Liver (tissue), 9 donors: ENCODE measurements around the gene OR52H1. TPM values are rescaled to one million over a fixed set of nuclear protein-coding genes. Genes with fewer than 3 reads are reported as not detected.

Experiments used
- DNase-seq: peaks from one replicate; pipeline ENCODE4 v3.0.0-alpha.2; 2017; ENCODE audit warnings: low spot score
- H3K27ac ChIP-seq, 2 donors: one replicate each; pipeline ENCODE4 v1.7.0; 2013; ENCODE audit warnings: inconsistent platforms in 2 of 2, low read length in 2 of 2, control low read depth in 1 of 2, low read depth in 1 of 2, mild to moderate bottlenecking in 1 of 2
- H3K27me3 ChIP-seq, 4 donors: one replicate each; pipeline versions ENCODE4 v1.6.1 to v1.7.0; 2013; ENCODE audit warnings: low read length in 3 of 4, inconsistent platforms in 1 of 4, mild to moderate bottlenecking in 1 of 4, moderate library complexity in 1 of 4; ENCODE audit not compliant: control insufficient read depth in 4 of 4, insufficient read depth in 4 of 4
- H3K36me3 ChIP-seq, 4 donors: one replicate each; pipeline versions ENCODE4 v1.6.1 to v1.7.0; 2013; ENCODE audit warnings: low read length in 3 of 4, mild to moderate bottlenecking in 3 of 4, low read depth in 1 of 4, moderate library complexity in 1 of 4; ENCODE audit not compliant: control insufficient read depth in 4 of 4, insufficient read depth in 3 of 4
- H3K4me1 ChIP-seq, 4 donors: one replicate each; pipeline versions ENCODE4 v1.6.1 to v1.7.0; 2013; ENCODE audit warnings: low read length in 3 of 4, mild to moderate bottlenecking in 3 of 4, moderate library complexity in 1 of 4; ENCODE audit not compliant: control insufficient read depth in 4 of 4, insufficient read depth in 4 of 4
- H3K4me3 ChIP-seq, 3 donors: one replicate each; pipeline versions ENCODE4 v1.6.1 to v1.7.0; 2013; ENCODE audit warnings: low read length in 3 of 3, control low read depth in 1 of 3, low read depth in 1 of 3, mild to moderate bottlenecking in 1 of 3
- H3K9ac ChIP-seq, 2 donors: one replicate each; pipeline ENCODE4 v1.7.0; 2013; ENCODE audit warnings: low read length in 2 of 2, mild to moderate bottlenecking in 2 of 2, moderate library complexity in 2 of 2, control low read depth in 1 of 2, low read depth in 1 of 2
- H3K9me3 ChIP-seq, 4 donors: one replicate each; pipeline versions ENCODE4 v1.6.1 to v1.7.0; 2013; ENCODE audit warnings: low read length in 3 of 4; ENCODE audit not compliant: control insufficient read depth in 4 of 4
- EGR1 ChIP-seq, 2 donors: IDR thresholded peaks; 2 replicates each; pipeline ENCODE4 v1.6.1; 2016 to 2018; ENCODE audit warnings: antibody characterized with exemption in 2 of 2, low read depth in 2 of 2
- FOXA1 ChIP-seq: IDR thresholded peaks from 2 replicates; pipeline ENCODE4 v1.6.1; 2016; ENCODE audit warnings: antibody characterized with exemption
- FOXA2 ChIP-seq: IDR thresholded peaks from 2 replicates; pipeline ENCODE4 v1.6.1; 2016; ENCODE audit warnings: antibody characterized with exemption
- GABPA ChIP-seq, 2 donors: IDR thresholded peaks in 1 of 2; conservative IDR thresholded peaks in 1 of 2; 2 replicates each; pipeline ENCODE4 v1.6.1; 2016; ENCODE audit warnings: antibody characterized with exemption in 2 of 2, mild to moderate bottlenecking in 1 of 2, moderate library complexity in 1 of 2
- HNF4A ChIP-seq, 2 donors: conservative IDR thresholded peaks; 2 replicates each; pipeline ENCODE4 v1.6.1; 2016; ENCODE audit warnings: antibody characterized with exemption in 2 of 2, mild to moderate bottlenecking in 2 of 2
- HNF4G ChIP-seq: IDR thresholded peaks from 2 replicates; pipeline ENCODE4 v1.6.1; 2016; ENCODE audit warnings: antibody characterized with exemption
- JUND ChIP-seq, 2 donors: IDR thresholded peaks; 2 replicates each; pipeline ENCODE4 v1.6.1; 2016; ENCODE audit warnings: antibody characterized with exemption in 2 of 2
- RXRA ChIP-seq, 2 donors: IDR thresholded peaks; 2 replicates each; pipeline ENCODE4 v1.6.1; 2017 to 2018; ENCODE audit warnings: antibody characterized with exemption in 2 of 2, mild to moderate bottlenecking in 1 of 2
- SP1 ChIP-seq: IDR thresholded peaks from 2 replicates; pipeline ENCODE4 v1.6.1; 2018; ENCODE audit warnings: antibody characterized with exemption, mild to moderate bottlenecking
- YY1 ChIP-seq: IDR thresholded peaks from 2 replicates; pipeline ENCODE4 v1.6.1; 2016; ENCODE audit warnings: antibody characterized with exemption, mild to moderate bottlenecking
- WGBS: extraction: QIAGEN DNeasy Blood & Tissue Kit; methylation state at CpG from one replicate; pipeline ENCODE4 v1.1.7; 2013; 5-methylcytosine and 5-hydroxymethylcytosine counted together
- polyA plus RNA-seq, 2 donors: library from polyadenylated mRNA; stranded (reverse) in 1 of 2; unstranded in 1 of 2; fragments of 200-250 nt in 1 of 2; fragments of >200 nt in 1 of 2; fragmentation: Nextera tagmentation in 1 of 2; extraction: Ambion mirVana in 1 of 2; gene quantifications; one replicate each; pipeline versions ENCODE4 v1.2.1 to v1.2.3, GENCODE V29; 2013 to 2015
- total RNA-seq, 2 donors: library from RNA; depleted of rRNA; stranded (reverse); fragments of >200 nt; gene quantifications; one replicate each; pipeline ENCODE4 v1.2.3, GENCODE V29; 2014
- TF ChIP-seq, protein P1 (sequence below): IDR thresholded peaks from 2 replicates; pipeline ENCODE4 v1.6.1; 2016; ENCODE audit warnings: antibody characterized with exemption
- TF ChIP-seq, protein P2 (sequence below): IDR thresholded peaks from 2 replicates; pipeline ENCODE4 v1.6.1; 2016; ENCODE audit warnings: antibody characterized with exemption, mild to moderate bottlenecking
- TF ChIP-seq, protein P3 (sequence below): fragments of 150-350 bp; IDR thresholded peaks from 2 replicates; pipeline ENCODE4 v1.5.1; 2017; ENCODE audit warnings: improper control_type of control experiment, low read depth, low read length; ENCODE audit not compliant: missing input control
- donor health status: healthy.
- donor health status: healthy.
- donor health status: healthy.
- donor health status: healthy.
- donor health status: healthy.

Gene OR52H1
- total and polyA plus RNA-seq, 4 donors: 0.14 to 0.33 TPM; not detected in 2

DNA sequence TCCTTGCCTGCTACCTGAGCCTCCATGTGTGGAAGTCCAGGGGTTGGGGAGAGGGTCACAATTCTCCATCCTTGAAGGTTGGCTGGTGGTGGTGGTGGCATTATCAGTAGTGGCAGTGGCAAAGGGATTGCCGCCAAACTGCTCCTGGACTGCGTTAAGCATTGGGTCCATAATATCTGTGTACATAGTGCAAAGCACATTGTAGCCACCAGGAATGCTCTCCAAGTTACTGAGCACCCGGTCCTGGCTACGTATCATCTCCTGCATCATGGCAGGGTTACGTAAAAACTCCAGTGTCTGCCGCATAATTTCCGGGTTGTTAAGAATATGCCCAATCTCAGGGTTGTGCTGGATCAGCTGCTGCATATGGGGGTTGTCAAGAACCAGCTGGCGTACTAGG, 39.7 kb downstream of the OR52H1 start:
- Histone ChIP-seq H3K9ac (no peak overlapping the region), H3K4me1 (no peaks in the 10 kb centered on the region), H3K27me3 (no peaks in the 10 kb centered on the region), H3K9me3 (no peaks in the 10 kb centered on the region), H3K4me3 (no peak overlapping the region), H3K36me3 (no peaks in the 10 kb centered on the region), H3K27ac (no peak overlapping the region)
- 91% methylated on average over 8 of the region's 8 CpGs for WGBS
- DNase-seq: no peak
- TF ChIP-seq JUND (IDR thresholded peaks at IDR 0.05) (no peak), FOXA1 (no peak), EGR1 (IDR thresholded peaks at IDR 0.05; ENCODE audit: low read depth in 2 of 2) (no peak), SP1 (no peak), GABPA (IDR thresholded peaks at IDR 0.05 in 1 of 2, conservative IDR thresholded peaks at IDR 0.05 in 1 of 2) (no peak), FOXA2 (no peak)
- TF ChIP-seq, protein P1, sequence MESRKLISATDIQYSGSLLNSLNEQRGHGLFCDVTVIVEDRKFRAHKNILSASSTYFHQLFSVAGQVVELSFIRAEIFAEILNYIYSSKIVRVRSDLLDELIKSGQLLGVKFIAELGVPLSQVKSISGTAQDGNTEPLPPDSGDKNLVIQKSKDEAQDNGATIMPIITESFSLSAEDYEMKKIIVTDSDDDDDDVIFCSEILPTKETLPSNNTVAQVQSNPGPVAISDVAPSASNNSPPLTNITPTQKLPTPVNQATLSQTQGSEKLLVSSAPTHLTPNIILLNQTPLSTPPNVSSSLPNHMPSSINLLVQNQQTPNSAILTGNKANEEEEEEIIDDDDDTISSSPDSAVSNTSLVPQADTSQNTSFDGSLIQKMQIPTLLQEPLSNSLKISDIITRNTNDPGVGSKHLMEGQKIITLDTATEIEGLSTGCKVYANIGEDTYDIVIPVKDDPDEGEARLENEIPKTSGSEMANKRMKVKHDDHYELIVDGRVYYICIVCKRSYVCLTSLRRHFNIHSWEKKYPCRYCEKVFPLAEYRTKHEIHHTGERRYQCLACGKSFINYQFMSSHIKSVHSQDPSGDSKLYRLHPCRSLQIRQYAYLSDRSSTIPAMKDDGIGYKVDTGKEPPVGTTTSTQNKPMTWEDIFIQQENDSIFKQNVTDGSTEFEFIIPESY: no peak

DNA sequence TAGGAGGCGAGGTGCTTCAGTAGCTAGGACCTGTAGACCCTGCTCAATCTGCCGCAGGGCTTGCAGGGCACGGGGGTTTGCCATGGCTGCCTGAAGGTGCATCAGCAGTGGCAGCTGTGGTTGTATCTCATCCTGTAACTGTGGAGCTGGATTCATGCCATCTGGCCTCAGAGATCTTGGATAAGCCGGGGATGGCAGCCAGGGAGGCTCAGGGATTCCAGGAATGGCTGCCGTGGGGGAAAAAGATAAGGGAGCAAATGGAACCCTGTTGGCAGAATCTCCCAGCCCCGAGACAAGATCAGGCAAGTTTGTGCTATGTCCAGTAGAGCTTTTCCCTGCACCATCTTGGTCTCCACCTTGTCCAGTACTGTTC, 40.4 kb downstream of the OR52H1 start:
- Histone ChIP-seq H3K27me3 (no peaks in the 10 kb centered on the region), H3K9me3 (no peaks in the 10 kb centered on the region), H3K27ac (no peak overlapping the region), H3K4me3 (no peak overlapping the region), H3K4me1 (no peaks in the 10 kb centered on the region), H3K36me3 (no peaks in the 10 kb centered on the region), H3K9ac (no peak overlapping the region)
- 80% methylated on average over 6 of the region's 6 CpGs for WGBS
- TF ChIP-seq, protein P2, sequence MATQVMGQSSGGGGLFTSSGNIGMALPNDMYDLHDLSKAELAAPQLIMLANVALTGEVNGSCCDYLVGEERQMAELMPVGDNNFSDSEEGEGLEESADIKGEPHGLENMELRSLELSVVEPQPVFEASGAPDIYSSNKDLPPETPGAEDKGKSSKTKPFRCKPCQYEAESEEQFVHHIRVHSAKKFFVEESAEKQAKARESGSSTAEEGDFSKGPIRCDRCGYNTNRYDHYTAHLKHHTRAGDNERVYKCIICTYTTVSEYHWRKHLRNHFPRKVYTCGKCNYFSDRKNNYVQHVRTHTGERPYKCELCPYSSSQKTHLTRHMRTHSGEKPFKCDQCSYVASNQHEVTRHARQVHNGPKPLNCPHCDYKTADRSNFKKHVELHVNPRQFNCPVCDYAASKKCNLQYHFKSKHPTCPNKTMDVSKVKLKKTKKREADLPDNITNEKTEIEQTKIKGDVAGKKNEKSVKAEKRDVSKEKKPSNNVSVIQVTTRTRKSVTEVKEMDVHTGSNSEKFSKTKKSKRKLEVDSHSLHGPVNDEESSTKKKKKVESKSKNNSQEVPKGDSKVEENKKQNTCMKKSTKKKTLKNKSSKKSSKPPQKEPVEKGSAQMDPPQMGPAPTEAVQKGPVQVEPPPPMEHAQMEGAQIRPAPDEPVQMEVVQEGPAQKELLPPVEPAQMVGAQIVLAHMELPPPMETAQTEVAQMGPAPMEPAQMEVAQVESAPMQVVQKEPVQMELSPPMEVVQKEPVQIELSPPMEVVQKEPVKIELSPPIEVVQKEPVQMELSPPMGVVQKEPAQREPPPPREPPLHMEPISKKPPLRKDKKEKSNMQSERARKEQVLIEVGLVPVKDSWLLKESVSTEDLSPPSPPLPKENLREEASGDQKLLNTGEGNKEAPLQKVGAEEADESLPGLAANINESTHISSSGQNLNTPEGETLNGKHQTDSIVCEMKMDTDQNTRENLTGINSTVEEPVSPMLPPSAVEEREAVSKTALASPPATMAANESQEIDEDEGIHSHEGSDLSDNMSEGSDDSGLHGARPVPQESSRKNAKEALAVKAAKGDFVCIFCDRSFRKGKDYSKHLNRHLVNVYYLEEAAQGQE: no peak
- no peak for TF ChIP-seq HNF4A (conservative IDR thresholded peaks at IDR 0.05)
- no peak for DNase-seq

DNA sequence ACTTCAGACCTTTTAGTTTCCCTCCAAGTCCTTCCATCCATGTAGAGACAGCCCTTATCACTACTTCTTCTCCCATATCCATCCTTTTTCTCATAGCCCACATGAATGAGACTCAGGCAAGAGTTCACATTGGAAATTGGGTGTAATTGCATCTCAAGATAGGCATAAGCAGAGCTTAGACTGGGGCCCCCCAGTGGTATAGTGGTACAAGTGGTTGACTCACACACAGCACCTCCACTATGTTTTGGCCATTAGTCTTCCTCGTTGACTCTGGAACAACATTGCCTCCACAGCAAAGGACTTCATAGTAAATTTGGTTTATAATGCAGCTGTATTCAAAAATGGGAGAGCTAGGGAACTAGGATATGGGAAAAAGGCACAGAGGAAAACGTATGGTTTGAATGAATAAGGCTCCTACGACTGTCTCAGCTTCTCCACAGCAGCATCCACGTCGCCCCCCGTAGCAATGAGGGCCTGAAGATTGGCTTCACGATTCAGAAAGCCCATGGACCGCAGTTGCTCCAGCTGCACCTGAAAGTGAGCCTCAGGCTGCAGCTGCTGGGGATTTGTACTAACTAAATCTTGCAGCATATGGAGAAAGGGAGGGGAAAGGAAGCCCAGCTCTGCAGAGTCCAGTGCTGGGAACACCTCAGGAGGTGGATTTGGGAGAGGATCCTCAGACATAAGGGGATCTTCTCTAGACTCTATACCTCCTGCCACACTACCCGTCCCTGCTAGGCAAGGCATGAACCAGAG, 41.0 kb downstream of the OR52H1 start:
- H3K36me3 ChIP-seq: no peaks in the 10 kb centered on the region
- H3K9me3 ChIP-seq: no peaks in the 10 kb centered on the region
- TF ChIP-seq HNF4A (conservative IDR thresholded peaks at IDR 0.05) (no peak), EGR1 (IDR thresholded peaks at IDR 0.05; ENCODE audit: low read depth in 2 of 2) (no peak), HNF4G (no peak), RXRA (IDR thresholded peaks at IDR 0.05) (no peak), SP1 (no peak), YY1 (no peak), GABPA (IDR thresholded peaks at IDR 0.05 in 1 of 2, conservative IDR thresholded peaks at IDR 0.05 in 1 of 2) (no peak)
- TF ChIP-seq, protein P3, sequence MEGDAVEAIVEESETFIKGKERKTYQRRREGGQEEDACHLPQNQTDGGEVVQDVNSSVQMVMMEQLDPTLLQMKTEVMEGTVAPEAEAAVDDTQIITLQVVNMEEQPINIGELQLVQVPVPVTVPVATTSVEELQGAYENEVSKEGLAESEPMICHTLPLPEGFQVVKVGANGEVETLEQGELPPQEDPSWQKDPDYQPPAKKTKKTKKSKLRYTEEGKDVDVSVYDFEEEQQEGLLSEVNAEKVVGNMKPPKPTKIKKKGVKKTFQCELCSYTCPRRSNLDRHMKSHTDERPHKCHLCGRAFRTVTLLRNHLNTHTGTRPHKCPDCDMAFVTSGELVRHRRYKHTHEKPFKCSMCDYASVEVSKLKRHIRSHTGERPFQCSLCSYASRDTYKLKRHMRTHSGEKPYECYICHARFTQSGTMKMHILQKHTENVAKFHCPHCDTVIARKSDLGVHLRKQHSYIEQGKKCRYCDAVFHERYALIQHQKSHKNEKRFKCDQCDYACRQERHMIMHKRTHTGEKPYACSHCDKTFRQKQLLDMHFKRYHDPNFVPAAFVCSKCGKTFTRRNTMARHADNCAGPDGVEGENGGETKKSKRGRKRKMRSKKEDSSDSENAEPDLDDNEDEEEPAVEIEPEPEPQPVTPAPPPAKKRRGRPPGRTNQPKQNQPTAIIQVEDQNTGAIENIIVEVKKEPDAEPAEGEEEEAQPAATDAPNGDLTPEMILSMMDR: no peak
- TF ChIP-seq, protein P2: no peak
- 82% methylated on average over 9 of the region's 9 CpGs for WGBS
- DNase-seq: no peak
- H3K27me3 ChIP-seq: no peaks in the 10 kb centered on the region
- H3K4me3 ChIP-seq: no peak overlapping the region
- H3K9ac ChIP-seq: no peak overlapping the region
- no peaks in the 10 kb centered on the region for H3K4me1 ChIP-seq
- H3K27ac ChIP-seq: no peak overlapping the region
